ENCODE measurements around the gene SMYD3.

DNA sequence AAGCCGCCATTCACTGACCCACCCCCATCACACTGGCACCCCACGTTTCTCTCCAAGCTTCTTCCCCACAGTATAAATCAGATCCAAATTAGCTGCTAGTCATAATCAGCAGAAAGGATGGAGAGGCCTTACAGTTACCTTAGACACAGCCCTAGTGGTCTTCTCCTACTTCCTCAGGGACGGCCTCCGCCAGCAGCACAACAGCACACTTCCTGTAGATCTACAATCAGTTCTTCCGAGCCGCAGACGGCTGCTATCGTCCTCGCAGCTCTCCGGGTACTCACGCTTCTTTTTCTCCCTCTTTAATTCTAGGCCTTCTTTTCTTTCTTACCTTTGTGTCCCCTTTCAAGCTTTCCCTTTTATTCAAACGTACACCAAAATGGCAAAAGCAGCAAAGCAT lies 313.5 kb downstream of the SMYD3 start:
- TF ChIP-seq, protein P1, sequence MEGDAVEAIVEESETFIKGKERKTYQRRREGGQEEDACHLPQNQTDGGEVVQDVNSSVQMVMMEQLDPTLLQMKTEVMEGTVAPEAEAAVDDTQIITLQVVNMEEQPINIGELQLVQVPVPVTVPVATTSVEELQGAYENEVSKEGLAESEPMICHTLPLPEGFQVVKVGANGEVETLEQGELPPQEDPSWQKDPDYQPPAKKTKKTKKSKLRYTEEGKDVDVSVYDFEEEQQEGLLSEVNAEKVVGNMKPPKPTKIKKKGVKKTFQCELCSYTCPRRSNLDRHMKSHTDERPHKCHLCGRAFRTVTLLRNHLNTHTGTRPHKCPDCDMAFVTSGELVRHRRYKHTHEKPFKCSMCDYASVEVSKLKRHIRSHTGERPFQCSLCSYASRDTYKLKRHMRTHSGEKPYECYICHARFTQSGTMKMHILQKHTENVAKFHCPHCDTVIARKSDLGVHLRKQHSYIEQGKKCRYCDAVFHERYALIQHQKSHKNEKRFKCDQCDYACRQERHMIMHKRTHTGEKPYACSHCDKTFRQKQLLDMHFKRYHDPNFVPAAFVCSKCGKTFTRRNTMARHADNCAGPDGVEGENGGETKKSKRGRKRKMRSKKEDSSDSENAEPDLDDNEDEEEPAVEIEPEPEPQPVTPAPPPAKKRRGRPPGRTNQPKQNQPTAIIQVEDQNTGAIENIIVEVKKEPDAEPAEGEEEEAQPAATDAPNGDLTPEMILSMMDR (IDR thresholded peaks at IDR 0.05): no peak
- TF ChIP-seq POLR2A (IDR thresholded peaks at IDR 0.05): no peak
- TF ChIP-seq EP300 (IDR thresholded peaks at IDR 0.05): no peak
